HG03066 (cell line): ENCODE results near the gene MEGF11.

Source experiments
- ATAC-seq: cut with Tn5 transposase; IDR thresholded peaks from one replicate; pipeline ENCODE4 v1.9.1; 2021; ENCODE audit warnings: low read depth; ENCODE audit not compliant: unreplicated experiment

MEGF11 gene

DNA sequence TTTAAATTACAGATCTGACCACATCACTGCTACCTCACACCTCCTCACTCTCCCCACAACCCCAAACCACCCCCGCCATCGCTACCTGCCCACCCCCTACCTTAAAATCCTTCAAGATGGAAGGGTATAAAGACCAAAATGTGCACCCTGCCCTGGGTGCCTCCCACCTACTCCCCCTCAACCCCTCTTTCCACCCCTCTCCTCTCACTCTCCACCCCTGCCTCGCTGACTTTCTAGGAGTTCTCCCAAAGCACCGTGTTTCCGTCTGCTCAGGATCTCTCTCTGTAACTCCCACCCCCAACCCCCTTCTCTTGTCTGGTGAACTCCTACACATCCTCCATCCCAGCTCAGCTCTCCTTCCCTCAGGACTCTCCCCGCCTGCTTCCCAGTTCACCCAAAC lies 69.1 kb downstream of the MEGF11 start:
- no peak for ATAC-seq

DNA sequence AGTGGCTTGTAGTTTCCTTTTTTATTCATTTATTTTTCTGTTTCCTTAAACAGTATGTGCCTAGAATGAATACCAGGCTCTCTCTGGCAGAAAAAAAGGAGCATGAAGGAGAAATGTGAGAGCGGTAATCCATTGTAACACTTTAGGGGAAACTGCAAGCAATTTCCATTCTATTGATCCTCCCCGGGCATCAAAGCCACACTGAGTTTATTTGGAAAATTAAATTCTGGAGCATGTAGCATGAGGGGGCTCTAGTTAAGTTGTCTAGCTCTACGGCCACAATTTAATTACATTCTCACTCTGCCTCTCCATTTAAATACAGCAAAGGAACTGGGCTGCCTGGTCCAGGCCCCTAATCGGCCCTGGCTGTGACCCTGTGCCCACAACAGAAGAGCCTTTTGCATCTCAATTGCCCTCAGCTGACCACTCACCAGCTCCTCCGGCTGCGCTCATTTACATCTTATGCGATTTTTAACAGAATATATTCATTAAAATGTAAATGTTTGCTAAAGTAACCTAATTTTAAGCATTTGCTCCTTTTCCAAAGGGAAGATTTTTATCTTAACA lies 72.9 kb downstream of the MEGF11 start:
- ATAC-seq, result no peak

DNA sequence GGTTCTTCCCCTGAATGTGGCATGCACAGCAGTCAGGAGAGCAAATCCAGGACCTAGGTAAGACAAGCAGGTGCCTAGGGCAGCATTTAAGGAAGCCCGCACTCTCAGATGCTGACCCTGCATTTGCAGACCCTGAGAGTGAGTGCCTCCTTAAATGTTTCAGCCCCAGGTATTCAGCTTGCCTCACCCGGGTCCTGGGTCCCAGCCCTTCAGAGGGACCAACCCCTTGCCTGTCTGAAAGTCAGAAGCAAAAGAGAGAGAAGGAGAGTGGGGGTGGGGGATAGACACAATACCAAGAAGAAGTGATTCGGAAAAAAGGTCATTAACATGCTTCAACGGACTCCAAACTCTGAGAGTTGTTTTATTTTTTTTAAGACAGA lies 75.0 kb downstream of the MEGF11 start:
- ATAC-seq, result no peak

DNA sequence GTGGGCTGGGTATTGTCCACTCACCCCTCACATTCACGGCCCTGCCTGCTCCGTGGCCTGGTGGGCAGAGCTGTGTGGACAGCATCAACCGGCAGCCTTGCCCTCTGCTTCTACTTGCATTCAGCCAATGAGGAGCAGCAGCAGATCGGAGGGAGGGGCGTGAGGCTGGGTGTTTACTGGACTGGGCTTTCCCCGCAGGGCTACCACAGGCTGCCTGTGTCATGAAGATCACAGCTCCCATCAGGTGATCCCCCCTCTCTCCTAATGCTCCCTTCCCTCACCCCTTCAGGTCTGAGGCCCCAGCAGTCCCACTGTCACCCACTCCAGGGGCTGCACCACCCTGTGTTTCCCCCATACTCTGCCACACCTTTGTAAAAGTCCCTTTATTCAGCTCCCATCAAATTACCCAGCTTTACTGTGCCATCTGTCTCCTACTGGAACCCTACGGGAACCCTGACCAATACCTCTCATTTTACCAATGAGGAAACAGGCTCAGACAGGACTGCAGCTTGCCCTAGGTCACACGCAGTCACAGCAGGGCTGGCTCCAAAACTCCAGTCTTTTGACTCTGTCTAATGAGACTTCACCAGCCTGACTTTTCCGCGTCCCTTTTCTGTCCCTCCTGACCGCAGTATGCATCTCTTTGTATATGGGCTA lies 81.1 kb downstream of the MEGF11 start:
- no peak for ATAC-seq

DNA sequence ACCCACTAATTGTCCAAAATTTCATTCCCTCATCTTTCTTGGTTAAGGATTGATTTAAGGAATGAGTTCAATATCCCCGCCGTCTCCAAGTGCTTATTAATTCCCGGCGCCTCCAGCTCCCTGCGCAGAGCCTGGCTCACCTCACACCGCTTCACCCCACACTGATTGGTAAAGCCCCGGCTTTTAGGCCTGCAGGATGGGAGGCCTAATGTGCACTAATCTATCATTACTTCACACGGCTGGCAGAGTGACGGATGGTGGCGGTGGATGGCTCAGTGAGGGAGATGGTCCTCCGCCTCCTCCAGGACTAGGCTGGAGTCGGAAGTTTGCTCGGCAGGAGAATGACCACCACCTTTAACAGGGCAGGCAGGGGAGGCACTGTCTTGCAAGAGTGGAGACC lies 81.7 kb downstream of the MEGF11 start:
- no peak for ATAC-seq

DNA sequence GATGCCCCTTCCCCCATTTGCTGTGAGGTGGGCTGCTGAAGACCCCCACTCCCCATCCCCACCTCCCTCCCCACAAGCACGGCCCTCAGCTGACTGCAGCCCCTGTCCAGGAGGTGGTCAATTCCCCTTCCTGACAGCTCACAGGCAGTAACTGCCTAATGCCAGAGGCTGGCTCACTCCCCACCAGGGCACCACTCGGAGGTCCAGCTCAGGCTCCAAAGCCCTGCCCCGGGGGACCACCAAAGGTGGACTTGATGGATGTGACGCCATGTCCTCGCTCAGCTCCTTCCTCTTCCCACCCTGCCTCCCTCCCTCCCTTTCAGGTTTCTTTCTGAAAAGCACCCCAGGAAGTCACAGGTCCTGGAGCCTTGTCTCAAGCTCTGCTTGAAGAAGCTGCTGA lies 82.8 kb downstream of the MEGF11 start:
- no peak for ATAC-seq

DNA sequence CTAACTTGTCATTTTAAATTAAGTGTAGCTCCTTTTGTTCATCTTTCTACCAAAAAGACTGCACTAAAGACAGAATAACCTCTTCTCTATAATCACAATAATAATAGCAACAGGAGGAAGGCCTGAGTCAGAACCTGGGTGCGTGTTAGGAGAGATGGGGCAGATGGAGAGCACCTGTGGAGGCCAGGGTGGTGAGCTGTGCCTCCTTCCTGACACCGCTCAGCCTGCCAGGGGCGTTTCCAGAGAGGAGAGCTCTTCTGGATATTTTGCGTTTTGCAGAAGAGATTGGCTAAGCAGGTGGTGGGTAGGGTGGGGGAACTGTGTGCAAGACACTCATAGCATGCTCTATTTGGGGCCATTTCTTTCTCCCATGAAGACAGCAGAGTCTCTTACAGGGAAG lies 83.5 kb downstream of the MEGF11 start:
- no peak for ATAC-seq

DNA sequence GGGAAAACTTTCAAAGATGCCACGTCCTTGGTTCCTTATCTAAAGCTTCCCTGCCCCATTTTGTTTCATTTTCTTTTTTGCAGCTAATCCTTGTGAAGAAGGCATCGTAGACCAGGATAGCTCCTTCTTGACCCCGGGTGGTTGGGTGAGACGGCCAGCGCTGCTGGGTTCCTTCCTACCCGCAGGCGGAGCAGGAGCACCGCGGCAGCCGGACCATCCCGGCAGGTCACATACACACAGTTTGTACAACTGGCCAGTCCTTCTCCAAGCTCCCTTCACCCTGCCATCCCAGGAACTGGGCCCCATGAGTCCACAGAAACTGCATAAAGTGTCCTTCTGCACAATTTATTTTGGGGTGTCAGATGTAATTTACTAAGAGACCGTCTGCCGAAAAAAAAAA lies 83.9 kb downstream of the MEGF11 start:
- no peak for ATAC-seq

DNA sequence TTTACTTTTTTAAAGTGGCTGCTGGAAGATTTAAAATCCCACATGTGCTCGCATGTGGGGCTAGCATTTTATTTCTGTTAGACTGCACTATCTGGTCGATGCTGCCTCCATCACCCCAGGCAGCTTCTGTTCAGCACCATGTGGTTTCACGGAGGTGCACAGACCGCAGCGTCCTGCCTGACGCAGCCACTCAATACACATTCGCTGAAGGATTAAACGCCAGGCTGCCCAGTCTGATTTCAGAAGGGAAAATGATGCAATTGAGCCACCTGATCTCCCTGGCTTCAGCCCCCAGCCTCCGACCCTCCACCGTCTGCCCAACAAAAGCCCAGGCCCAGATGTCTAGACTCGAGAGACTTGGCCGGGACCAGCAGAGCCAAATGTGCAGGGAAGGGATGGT lies 84.5 kb downstream of the MEGF11 start:
- ATAC-seq, result no peak

DNA sequence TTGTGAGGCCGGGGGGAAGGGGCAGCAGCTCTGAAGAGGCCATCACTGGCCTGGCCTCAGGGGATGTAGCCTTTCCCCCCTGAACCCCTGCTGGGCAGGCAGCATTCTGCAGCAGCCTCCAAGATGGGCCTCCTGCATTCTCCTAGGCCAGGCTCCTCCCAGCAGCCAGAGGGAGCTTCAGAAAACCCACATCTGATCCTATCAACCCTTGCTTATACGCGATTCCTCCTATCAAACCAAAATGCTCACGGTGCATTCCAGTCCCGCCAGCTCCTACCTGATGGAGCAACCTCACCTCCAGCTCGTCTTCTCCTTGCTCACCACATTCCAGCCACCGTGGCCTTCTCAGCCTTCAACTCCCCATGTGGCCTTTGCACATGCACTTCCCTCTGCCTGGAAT lies 85.7 kb downstream of the MEGF11 start:
- no peak for ATAC-seq

DNA sequence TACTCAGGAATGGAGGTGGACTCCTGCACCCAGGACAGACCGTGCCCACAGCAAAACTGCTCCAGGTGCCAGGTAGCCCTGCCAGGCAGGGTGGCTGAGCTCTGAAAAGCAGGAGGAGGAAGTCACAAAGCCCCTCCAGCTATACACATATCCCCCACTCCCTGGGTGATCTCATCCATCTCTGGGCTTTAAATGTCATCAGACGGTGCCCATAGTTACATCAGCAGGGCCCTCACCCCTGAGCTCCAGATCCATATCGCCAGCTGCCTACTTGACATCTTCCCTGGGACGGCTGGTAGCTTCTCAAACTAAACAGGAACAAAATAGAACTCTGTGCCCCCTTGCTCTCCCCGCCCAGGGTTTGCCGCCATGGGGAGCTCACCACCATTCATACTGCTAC lies 87.7 kb downstream of the MEGF11 start:
- ATAC-seq, result no peak

DNA sequence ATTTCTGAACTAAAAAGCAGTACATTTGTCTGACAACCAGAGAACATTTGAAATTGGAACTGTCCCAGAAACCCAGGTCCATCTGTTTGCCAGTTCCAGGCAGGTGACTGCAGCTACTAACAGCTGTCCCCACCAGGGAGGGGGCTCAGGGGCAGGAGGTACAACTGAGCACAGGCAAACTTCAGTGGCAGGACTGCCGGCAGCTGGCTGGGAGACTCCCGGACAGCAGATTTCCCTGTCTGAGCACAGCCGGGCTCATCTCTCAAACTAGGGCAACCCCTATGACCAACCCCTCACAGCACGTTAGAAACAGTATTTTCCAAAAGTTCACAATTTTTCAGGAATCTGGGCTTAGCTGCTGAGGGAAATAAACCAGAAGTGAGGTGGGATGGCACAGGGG lies 88.8 kb downstream of the MEGF11 start:
- ATAC-seq, result no peak

DNA sequence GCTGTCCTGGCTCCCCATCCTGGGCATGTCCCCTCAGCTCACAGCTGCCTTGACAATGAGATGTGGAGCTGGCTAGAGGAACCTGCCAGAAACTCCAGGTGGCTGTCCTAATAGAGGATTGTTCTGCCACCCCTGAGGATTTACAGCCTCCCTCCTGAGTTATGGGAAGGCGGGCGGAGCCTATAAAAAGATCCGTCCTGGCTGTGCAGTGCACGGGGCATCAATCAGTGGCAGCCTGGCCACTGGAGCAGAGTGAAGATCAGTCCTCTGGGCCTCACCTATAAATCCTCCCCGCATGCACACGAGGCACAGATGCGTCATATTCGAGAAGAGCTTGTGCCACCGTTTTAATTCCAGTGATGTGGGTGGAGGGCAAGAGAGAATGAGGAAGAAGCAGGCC lies 90.0 kb downstream of the MEGF11 start:
- ATAC-seq, result no peak

DNA sequence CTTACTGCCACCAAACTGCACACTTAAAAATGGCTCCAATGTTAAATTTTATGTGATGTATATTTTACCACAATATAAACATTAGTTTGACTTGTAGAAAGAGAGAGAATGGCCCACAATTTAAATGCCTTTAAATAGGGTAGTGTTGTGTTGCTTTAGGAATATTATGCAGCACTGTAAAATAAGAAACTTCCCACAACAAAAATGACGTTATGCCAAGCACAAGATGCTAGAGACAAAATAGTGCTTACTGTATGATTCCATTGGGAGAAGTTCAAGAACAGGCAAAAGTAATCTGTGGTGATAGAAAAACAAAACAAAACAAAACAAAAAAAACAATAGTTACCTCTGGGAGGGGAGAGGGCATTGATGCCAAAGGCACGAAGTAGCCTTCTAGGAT lies 91.3 kb downstream of the MEGF11 start:
- ATAC-seq, result no peak

DNA sequence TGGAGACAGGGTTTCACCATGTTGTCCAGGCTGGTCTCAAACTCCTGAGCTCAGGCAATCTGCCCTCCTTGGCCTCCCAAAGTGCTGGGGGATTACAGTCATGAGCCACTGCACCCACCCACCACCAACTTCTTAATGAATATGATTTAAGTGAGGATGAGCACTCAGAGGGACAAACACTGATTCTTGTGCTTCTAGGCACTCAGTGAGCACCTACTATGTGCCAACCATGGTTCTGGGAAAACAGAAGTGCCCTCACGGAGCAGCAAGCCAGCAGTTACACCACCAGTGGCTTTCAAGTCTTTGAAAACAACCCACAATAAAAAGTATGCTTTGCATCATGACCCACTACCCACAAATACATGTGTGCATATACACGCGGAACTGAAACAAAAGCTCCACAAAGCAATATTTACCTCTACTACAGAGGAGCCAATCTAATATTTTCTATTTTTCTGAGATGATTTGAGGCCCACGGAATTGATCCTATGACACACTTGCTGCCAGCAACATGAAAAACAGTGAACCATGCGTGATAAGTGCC lies 91.9 kb downstream of the MEGF11 start:
- ATAC-seq, result no peak

DNA sequence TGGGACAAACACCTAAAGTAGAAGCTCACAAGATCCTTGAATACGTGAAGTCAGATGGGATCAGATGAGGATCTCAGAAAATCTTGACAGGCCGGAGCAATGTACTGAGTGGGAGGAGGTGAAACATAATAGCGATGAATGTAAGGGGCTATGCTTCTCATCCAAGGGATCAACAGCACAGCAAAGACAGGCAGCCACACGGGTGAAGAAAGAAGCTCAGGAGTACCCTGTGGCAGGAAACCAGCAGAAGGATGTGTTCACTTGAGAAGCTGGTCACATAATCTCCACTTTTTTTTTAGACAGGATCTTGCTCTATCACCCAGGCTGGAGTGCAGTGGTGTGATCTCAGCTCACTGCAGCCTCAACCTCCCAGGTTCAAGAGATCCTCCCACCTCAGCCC lies 92.4 kb downstream of the MEGF11 start:
- ATAC-seq, result no peak

DNA sequence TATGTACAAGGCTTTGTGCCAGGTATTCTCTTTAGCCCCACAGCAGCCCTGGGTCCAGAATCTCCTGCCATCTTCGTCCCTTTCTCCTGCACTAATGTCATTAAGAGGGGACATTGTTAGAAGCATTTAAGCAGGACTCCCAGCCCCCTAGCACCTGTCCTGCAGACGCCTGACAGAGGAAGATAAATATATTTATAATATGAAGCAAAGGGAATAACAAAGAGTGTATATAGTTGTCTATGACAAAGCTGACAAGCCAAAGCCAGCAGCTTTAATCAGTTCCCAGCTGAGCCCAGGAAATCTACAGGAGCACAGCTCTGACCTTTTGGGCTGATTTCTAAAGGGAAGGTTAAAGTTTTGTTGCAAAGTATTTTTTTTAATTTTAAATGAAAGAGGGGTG lies 96.0 kb downstream of the MEGF11 start:
- no peak for ATAC-seq

DNA sequence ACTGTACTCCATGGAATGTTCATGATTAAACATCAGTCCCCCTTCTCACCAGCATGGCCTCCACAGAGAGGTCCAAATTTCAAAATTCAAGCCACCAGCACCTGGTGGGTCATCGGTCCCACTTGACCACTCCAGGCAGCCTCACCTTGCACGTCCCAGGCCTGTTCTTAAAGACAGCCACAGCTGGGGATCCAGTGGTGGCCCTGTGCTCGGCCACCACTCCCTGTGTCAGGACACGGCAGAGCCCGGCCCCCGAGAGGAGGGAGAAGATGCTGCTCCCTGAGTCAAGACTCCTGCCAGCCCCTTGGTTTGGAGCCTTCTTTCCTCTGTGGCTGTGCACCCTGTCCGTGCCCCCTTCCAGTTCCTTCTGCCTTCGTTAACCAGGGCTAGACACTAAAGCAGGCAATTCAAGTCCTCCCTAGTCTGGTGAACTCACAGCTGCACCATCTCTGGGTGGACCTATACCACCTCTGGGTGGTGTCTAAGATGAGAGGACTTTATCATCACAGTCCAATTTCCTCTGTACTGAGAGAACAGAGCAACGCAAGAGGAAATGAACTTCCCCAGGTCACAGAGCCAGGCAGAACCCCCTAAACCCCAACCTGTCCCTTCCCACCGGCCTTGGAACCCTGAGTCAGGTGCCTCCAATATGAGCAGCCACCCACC lies 97.1 kb downstream of the MEGF11 start:
- ATAC-seq, result no peak

DNA sequence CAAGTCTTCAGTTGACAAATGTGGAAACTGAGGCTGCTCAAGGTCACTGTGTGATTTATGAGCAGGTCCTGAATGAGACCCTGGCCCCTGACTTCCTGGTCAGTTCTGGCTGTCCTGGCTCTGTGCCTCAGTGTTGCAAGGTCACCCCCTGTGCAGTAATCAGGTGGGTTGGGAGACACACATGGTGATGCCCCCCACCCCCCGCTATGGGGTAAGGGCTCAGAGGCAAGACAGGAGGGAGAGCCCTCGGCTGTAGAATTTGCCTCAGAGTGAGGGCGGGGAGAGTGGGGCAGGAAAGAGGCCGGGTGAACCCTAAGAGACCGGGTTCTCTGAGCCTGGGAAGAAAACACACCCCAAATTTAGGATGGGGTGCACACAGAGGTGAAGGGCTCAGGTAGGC lies 98.5 kb downstream of the MEGF11 start:
- no peak for ATAC-seq

DNA sequence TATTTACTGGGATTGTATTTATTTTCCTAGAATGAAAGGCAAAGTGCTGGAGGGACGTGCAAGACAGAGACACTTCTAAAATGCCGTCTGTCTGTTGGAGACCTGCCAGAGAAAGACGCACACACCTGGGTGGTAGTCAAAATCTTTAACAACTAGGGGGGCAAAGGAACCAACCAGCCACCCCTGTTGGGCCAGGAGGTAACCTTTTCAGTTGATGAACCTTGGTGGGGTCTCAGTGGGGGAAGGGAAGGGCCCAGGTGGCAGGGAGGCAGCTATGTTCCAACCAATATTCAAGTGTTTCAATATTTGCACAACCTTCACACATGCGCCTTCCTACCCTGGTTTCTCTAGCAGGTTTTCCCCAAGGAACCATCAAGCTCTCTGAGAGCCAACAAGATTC lies 99.0 kb downstream of the MEGF11 start:
- no peak for ATAC-seq

DNA sequence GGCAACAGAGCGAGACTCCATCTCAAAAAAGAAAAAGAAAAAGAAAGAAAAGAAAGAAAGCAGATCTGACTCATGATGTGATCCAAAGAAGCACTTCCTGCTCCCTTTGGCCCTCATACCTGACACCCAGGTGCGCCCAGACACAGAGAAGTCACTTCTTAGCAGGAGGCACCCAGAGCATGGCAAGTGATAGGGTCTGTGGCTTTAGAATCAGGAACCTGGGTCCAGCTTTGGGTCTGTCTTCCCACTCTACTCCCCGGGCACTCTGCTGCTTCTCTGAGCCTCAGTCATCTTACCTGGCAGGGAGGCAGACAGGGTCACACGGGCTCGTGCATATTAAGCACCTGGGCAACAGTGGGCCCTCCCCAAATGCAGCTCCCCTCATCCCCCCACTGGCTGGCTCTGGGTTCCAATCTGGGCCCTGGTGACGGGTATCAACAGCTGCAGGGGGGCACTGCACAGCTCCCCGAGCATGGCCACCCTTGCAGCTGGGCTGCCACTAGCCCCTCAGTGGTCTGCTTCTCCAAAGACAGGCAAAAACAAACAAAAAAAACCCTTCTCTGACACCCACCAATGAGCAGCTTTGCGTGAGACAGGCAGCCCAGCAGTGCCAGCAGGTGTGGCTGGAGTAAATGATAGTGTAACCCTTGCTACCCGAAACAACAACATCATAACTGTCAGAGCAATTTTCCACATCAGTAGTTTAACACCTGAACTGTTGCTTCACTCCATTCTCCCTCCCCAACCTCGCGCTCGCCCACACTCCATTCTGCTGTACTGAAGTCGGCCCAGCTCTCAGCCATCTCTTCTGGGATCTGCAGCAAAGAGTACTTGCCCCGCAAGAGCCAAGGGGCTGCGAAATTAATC lies 99.8 kb downstream of the MEGF11 start:
- ATAC-seq, result peak; percentile 83
